Cardiac fibroblast (primary cell): Measurements from ENCODE around the gene FEM1C.

Experiments used
- DNase-seq, 2 donors: peaks; one replicate each; pipeline versions ENCODE4 v3.0.0 to v3.0.0-alpha.2; 2010; ENCODE audit warnings: low read depth in 2 of 2
- H3K4me3 ChIP-seq, 2 donors: replicated peaks in 1 of 2; 1 replicate in 1 of 2; 2 replicates in 1 of 2; pipeline ENCODE4 v1.5.1; 2011; ENCODE audit warnings: low read depth in 2 of 2, low read length in 2 of 2, mild to moderate bottlenecking in 2 of 2, moderate library complexity in 1 of 2
- TF ChIP-seq, protein P1 (sequence below): IDR thresholded peaks from one replicate; pipeline ENCODE4 v1.5.1; 2011; ENCODE audit warnings: low read depth, mild to moderate bottlenecking, low read length, inconsistent platforms

FEM1C gene

GRCh38 chr5:115478281-115478680 is 66.3 kb downstream of the FEM1C start:
- DNase-seq, result no peak
- TF ChIP-seq, protein P1, sequence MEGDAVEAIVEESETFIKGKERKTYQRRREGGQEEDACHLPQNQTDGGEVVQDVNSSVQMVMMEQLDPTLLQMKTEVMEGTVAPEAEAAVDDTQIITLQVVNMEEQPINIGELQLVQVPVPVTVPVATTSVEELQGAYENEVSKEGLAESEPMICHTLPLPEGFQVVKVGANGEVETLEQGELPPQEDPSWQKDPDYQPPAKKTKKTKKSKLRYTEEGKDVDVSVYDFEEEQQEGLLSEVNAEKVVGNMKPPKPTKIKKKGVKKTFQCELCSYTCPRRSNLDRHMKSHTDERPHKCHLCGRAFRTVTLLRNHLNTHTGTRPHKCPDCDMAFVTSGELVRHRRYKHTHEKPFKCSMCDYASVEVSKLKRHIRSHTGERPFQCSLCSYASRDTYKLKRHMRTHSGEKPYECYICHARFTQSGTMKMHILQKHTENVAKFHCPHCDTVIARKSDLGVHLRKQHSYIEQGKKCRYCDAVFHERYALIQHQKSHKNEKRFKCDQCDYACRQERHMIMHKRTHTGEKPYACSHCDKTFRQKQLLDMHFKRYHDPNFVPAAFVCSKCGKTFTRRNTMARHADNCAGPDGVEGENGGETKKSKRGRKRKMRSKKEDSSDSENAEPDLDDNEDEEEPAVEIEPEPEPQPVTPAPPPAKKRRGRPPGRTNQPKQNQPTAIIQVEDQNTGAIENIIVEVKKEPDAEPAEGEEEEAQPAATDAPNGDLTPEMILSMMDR, result no peak
- no peak overlapping the region for H3K4me3 ChIP-seq

GRCh38 chr5:115477581-115477980 is 67.0 kb downstream of the FEM1C start:
- no peak overlapping the region for H3K4me3 ChIP-seq
- TF ChIP-seq, protein P1, result no peak
- DNase-seq, result no peak

GRCh38 chr5:115475788-115476187 is 68.8 kb downstream of the FEM1C start:
- TF ChIP-seq, protein P1, result no peak
- DNase-seq, result no peak
- no peak overlapping the region for H3K4me3 ChIP-seq

- no peak overlapping the region for H3K4me3 ChIP-seq
- peak in 1 of 2 donors; percentile 80 for DNase-seq
- TF ChIP-seq, protein P1, result no peak
Measured at GRCh38 chr5:115472271-115473025, 72.1 kb downstream of the FEM1C start.

DNA sequence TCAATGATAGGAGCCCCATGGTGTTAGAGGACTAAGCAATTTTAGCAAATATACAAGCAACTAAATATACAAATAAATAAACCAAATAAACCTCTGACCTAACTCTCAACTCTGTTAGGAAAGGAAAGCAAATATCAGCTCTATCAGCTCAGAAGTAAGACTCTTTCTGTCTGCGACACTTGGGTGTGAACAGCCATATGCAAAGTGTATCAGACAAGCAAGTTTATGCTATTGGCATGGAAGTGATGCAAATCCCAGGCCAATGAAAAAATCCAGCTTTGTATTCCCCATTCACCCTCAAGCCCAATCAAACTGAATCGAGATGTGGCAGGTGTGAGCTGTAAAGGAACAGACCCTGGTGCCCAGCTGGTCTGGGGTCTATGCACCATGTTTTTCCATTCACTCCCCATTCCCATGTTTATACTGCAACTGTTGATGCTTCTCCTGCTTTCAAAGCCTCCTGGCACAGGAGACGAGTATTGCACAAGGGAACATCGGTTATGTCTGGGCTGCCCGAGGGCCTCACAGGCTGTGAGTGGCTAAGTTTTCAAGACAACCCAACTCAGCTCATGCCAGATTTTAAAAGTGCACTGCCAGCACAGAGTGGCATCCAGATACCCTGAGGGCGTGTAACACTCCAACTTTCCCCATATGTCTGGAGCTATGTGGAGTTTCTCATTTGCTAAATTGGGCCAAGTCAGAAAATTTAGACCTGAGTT is 73.1 kb downstream of the FEM1C start:
- H3K4me3 ChIP-seq, result no peak overlapping the region
- peak in 1 of 2 donors; percentile 69 for DNase-seq
- TF ChIP-seq, protein P1, result no peak

GRCh38 chr5:115470921-115471320 is 73.7 kb downstream of the FEM1C start:
- H3K4me3 ChIP-seq, result no peak overlapping the region
- TF ChIP-seq, protein P1, result no peak
- DNase-seq, result no peak
